SK-N-SH (cell line): ENCODE results near the gene HEBP2. TPM values are rescaled to one million over a fixed set of nuclear protein-coding genes. Genes with fewer than 3 reads are reported as not detected.
A peak's percentile ranks its signal among the peaks of the same experiment; 100 is the strongest.

Experiments used
- CTCF ChIA-PET: fragments of 300-600, 350-600 bp; formaldehyde crosslinking; extraction: SDS; loops from one replicate; lab custom pipeline; 2021; lab: Yijun Ruan, JAX
- POLR2A ChIA-PET: fragments of 350-600 bp; sonication (Branson Sonifier 250); formaldehyde crosslinking; extraction: SDS; loops from one replicate; lab custom pipeline; 2020; ENCODE audit warnings: antibody characterized with exemption, inconsistent platforms; lab: Yijun Ruan, JAX
- DNase-seq: peaks from one replicate; pipeline ENCODE4 v3.0.0; 2012
- H2AFZ ChIP-seq: fragments of 200-600 bp; sonication (generic); 2 replicates; pipeline ENCODE4 v1.8.1; 2016; ENCODE audit warnings: antibody characterized with exemption, mild to moderate bottlenecking, low read depth
- H3F3A ChIP-seq: fragments of 200-600 bp; sonication (generic); replicated peaks from 2 replicates; pipeline ENCODE3; 2016; ENCODE audit warnings: antibody characterized with exemption, mild to moderate bottlenecking; ENCODE audit not compliant: insufficient read depth
- H3K27ac ChIP-seq, 2 experiments: fragments of 200-500 bp in 1 of 2; fragments of 200-600 bp in 1 of 2; sonication (Bioruptor generic) in 1 of 2; sonication (generic), shearing (Covaris generic) in 1 of 2; 2 replicates each; pipeline versions ENCODE4 v1.5.1 to v1.6.1; 2014 to 2016; ENCODE audit warnings: low read depth in 2 of 2, inconsistent platforms in 1 of 2, low read length in 1 of 2, mild to moderate bottlenecking in 1 of 2, mixed read lengths in 1 of 2
- H3K27me3 ChIP-seq: fragments of 200-600 bp; sonication (generic), shearing (Covaris generic); 2 replicates; pipeline ENCODE4 v1.6.1; 2016; ENCODE audit warnings: mixed run types; ENCODE audit not compliant: insufficient read depth
- H3K36me3 ChIP-seq, 2 experiments: fragments of 200-500 bp in 1 of 2; fragments of 200-600 bp in 1 of 2; sonication (Bioruptor generic) in 1 of 2; sonication (generic) in 1 of 2; replicated peaks in 1 of 2; 2 replicates each; pipeline versions ENCODE3 to v1.5.1; 2014 to 2016; ENCODE audit warnings: low read length in 1 of 2, mild to moderate bottlenecking in 1 of 2; ENCODE audit not compliant: insufficient read depth in 2 of 2, control insufficient read depth in 1 of 2
- H3K4me1 ChIP-seq, 2 experiments: fragments of 200-500 bp in 1 of 2; fragments of 200-600 bp in 1 of 2; sonication (Bioruptor generic) in 1 of 2; sonication (generic), shearing (Covaris generic) in 1 of 2; 2 replicates each; pipeline versions ENCODE4 v1.5.1 to v1.6.1; 2014 to 2016; ENCODE audit warnings: low read depth in 1 of 2, low read length in 1 of 2, mixed run types in 1 of 2; ENCODE audit not compliant: insufficient read depth in 2 of 2, control insufficient read depth in 1 of 2
- H3K4me2 ChIP-seq: fragments of 200-600 bp; sonication (generic), shearing (Covaris generic); 2 replicates; pipeline ENCODE4 v1.6.1; 2017; ENCODE audit warnings: mixed run types
- H3K4me3 ChIP-seq, 2 experiments: fragments of 200-500 bp in 1 of 2; fragments of 200-600 bp in 1 of 2; sonication (Bioruptor generic) in 1 of 2; sonication (generic), shearing (Covaris generic) in 1 of 2; 2 replicates each; pipeline versions ENCODE4 v1.5.1 to v1.8.1; 2014 to 2016; ENCODE audit warnings: low read depth in 2 of 2, inconsistent platforms in 1 of 2, low read length in 1 of 2, mild to moderate bottlenecking in 1 of 2, mixed read lengths in 1 of 2, moderate library complexity in 1 of 2
- H3K79me2 ChIP-seq: fragments of 200-600 bp; sonication (generic); 2 replicates; pipeline ENCODE4 v1.8.1; 2017; ENCODE audit warnings: mild to moderate bottlenecking; ENCODE audit not compliant: insufficient read depth
- H3K9ac ChIP-seq: fragments of 200-600 bp; sonication (generic); 2 replicates; pipeline ENCODE4 v1.6.1; 2017; ENCODE audit warnings: mixed run types
- H3K9me2 ChIP-seq: fragments of 200-600 bp; sonication (generic); 2 replicates; pipeline ENCODE4 v1.6.1; 2017; ENCODE audit warnings: mixed run types
- H3K9me3 ChIP-seq: fragments of 200-600 bp; sonication (generic); 2 replicates; pipeline ENCODE4 v1.6.1; 2017; ENCODE audit warnings: mixed run types, mild to moderate bottlenecking, moderate library complexity
- H4K20me1 ChIP-seq: fragments of 200-600 bp; sonication (generic); 2 replicates; pipeline ENCODE4 v1.6.1; 2017; ENCODE audit warnings: mild to moderate bottlenecking, mixed run types; ENCODE audit not compliant: insufficient read depth
- CHD2 ChIP-seq: fragments of 150-350 bp; IDR thresholded peaks from 2 replicates; pipeline ENCODE4 v1.6.1; 2018; ENCODE audit warnings: low read length; ENCODE audit not compliant: partially characterized antibody
- CTCF ChIP-seq: fragments of 200-600 bp; sonication (generic); IDR thresholded peaks from 2 replicates; pipeline ENCODE4 v1.6.1; 2017; ENCODE audit warnings: antibody characterized with exemption, mild to moderate bottlenecking, moderate library complexity
- ELF1 ChIP-seq: IDR thresholded peaks from 2 replicates; pipeline ENCODE4 v1.4.0; 2012
- EP300 ChIP-seq, 2 experiments: IDR thresholded peaks; 2 replicates each; pipeline versions ENCODE4 v1.4.0 to v1.6.1; 2012; ENCODE audit warnings: borderline replicate concordance in 1 of 2, low read depth in 1 of 2, low read length in 1 of 2
- FOXM1 ChIP-seq: IDR thresholded peaks from 2 replicates; pipeline ENCODE4 v1.4.0; 2012; ENCODE audit warnings: low read depth, mild to moderate bottlenecking
- GABPA ChIP-seq: IDR thresholded peaks from 2 replicates; pipeline ENCODE4 v1.4.0; 2012; ENCODE audit warnings: low read depth, mild to moderate bottlenecking
- JUND ChIP-seq: IDR thresholded peaks from 2 replicates; pipeline ENCODE4 v1.4.0; 2012
- MAX ChIP-seq: IDR thresholded peaks from 2 replicates; pipeline ENCODE4 v1.4.0; 2012; ENCODE audit warnings: low read depth
- MEF2A ChIP-seq: IDR thresholded peaks from 2 replicates; pipeline ENCODE4 v1.4.0; 2012; ENCODE audit warnings: low read depth, borderline replicate concordance
- MXI1 ChIP-seq: IDR thresholded peaks from 2 replicates; pipeline ENCODE4 v1.6.1; 2012; ENCODE audit warnings: mild to moderate bottlenecking, low read depth, low read length, improper control_type of control experiment
- NRF1 ChIP-seq: IDR thresholded peaks from 2 replicates; pipeline ENCODE4 v1.6.1; 2012; ENCODE audit warnings: low read depth, mild to moderate bottlenecking, low read length
- RAD21 ChIP-seq: IDR thresholded peaks from 2 replicates; pipeline ENCODE4 v1.6.1; 2012; ENCODE audit warnings: mild to moderate bottlenecking, low read length
- RFX5 ChIP-seq: IDR thresholded peaks from 2 replicates; pipeline ENCODE4 v1.6.1; 2012; ENCODE audit warnings: mild to moderate bottlenecking, improper control_type of control experiment, low read length
- SIN3A ChIP-seq: IDR thresholded peaks from 2 replicates; pipeline ENCODE4 v1.6.1; 2012; ENCODE audit warnings: low read depth, mild to moderate bottlenecking, low read length, moderate library complexity, borderline replicate concordance
- TAF1 ChIP-seq: IDR thresholded peaks from 2 replicates; pipeline ENCODE4 v1.6.1; 2012; ENCODE audit warnings: low read depth, mild to moderate bottlenecking, low read length, moderate library complexity, borderline replicate concordance
- TCF12 ChIP-seq: IDR thresholded peaks from 2 replicates; pipeline ENCODE4 v1.4.0; 2012
- TEAD4 ChIP-seq: IDR thresholded peaks from 2 replicates; pipeline ENCODE4 v1.4.0; 2012; ENCODE audit warnings: mild to moderate bottlenecking, borderline replicate concordance; ENCODE audit not compliant: insufficient read depth
- USF1 ChIP-seq: IDR thresholded peaks from 2 replicates; pipeline ENCODE4 v1.4.0; 2012; ENCODE audit warnings: low read depth, borderline replicate concordance
- USF2 ChIP-seq: fragments of 150-350 bp; IDR thresholded peaks from 2 replicates; pipeline ENCODE4 v1.6.1; 2017; ENCODE audit warnings: antibody characterized with exemption, low read length, low read depth, borderline replicate concordance
- YY1 ChIP-seq: IDR thresholded peaks from 2 replicates; pipeline ENCODE4 v1.4.0; 2012; ENCODE audit warnings: low read depth, mild to moderate bottlenecking
- ZBTB33 ChIP-seq: IDR thresholded peaks from 2 replicates; pipeline ENCODE4 v1.4.0; 2012; ENCODE audit warnings: low read depth, borderline replicate concordance
- WGBS: methylation state at CpG from one replicate; pipeline ENCODE4 v1.1.6; 2017; ENCODE audit warnings: low lambda C conversion rate; 5-methylcytosine and 5-hydroxymethylcytosine counted together
- polyA plus RNA-seq, 3 experiments: library from polyadenylated mRNA; depleted of rRNA; stranded (reverse); fragments of >200 nt; gene quantifications; 2 replicates each; pipeline ENCODE4 v1.2.3, GENCODE V29; 2012

HEBP2 gene
- 4.8 and 7.6 TPM in 2 replicates for polyA plus RNA-seq (2012; rRNA removed)
- 5.1 and 5.7 TPM in 2 replicates for polyA plus RNA-seq (2012; cell fraction: cytosol; rRNA removed)
- polyA plus RNA-seq (2012; cell fraction: nucleus; rRNA removed): 3.9 and 6.0 TPM in 2 replicates

GRCh38 chr6:138403801-138404665, at the start of gene HEBP2:
Gene HEBP2, plus strand, starts transcription at chr6:138404223. Its CDS starts 273 bp downstream, at chr6:138404496.
- H3K4me2 ChIP-seq: peak within 1 kb of the TSS; percentile 89
- H3K27ac ChIP-seq: peak within 1 kb of the TSS in 1 of 2 experiments; percentile 30; a peak in 1 of 4 replicates
- H3K4me1 ChIP-seq: peaks cover 0 to 8% of the 10 kb centered on the region in 2 experiments; a peak in 1 of 4 replicates
- peak within 1 kb of the TSS; percentile 60; the same call in 1 of the 2 replicates for H3K9ac ChIP-seq
- ChIA-PET POLR2A (interaction anchor here (1.3 kb wide), 1 partner anchor 369 kb away, joined by 4 read pairs; the partner anchor contains the start of gene CCDC28A), CTCF (interaction anchor here (0.8 to 2.2 kb wide), 26 partner anchors 9 to 971 kb away, joined by 3 to 14 read pairs (median 4); no protein-coding TSS in a partner anchor)
- H3K79me2 ChIP-seq: no peaks in the 10 kb centered on the region
- no peaks in the 10 kb centered on the region for H4K20me1 ChIP-seq
- H3F3A ChIP-seq: peaks cover 5% of the 10 kb centered on the region
- peak; percentile 34 for TF ChIP-seq RAD21
- no peak for TF ChIP-seq TEAD4
- peak; percentile 52 for TF ChIP-seq CTCF
- TF ChIP-seq MXI1: peak; percentile 45; the same call in 1 of the 2 replicates
- TF ChIP-seq USF2: no peak
- no peak for TF ChIP-seq RFX5
- no peak for TF ChIP-seq NRF1
- peak; percentile 27; the same call in 1 of the 2 replicates for TF ChIP-seq ELF1
- peaks cover 2 to 8% of the 10 kb centered on the region in 2 experiments for H3K36me3 ChIP-seq
- no peaks in the 10 kb centered on the region for H3K27me3 ChIP-seq
- peak within 1 kb of the TSS; percentile 96 for H2AFZ ChIP-seq
- peak within 1 kb of the TSS; percentile 74 for H3K4me3 ChIP-seq
- DNase-seq: peak; percentile 96
- H3K9me3 ChIP-seq: no peaks in the 10 kb centered on the region
- WGBS: 6% methylated on average over 12 of the region's 92 CpGs
- H3K9me2 ChIP-seq: no peaks in the 10 kb centered on the region

- Histone ChIP-seq H3K27ac (no peak overlapping the region), H3K27me3 (no peaks in the 10 kb centered on the region), H4K20me1 (no peaks in the 10 kb centered on the region), H3K9me2 (no peaks in the 10 kb centered on the region), H3K79me2 (no peaks in the 10 kb centered on the region), H2AFZ (no peak overlapping the region), H3K9ac (no peak overlapping the region), H3K4me2 (no peak overlapping the region), H3F3A (no peaks in the 10 kb centered on the region), H3K4me1 (no peaks in the 10 kb centered on the region), H3K36me3 (no peaks in the 10 kb centered on the region), H3K4me3 (no peak overlapping the region), H3K9me3 (no peaks in the 10 kb centered on the region)
- POLR2A ChIA-PET: no interaction called here
- CTCF ChIA-PET: no interaction called here
- no peak for DNase-seq
- WGBS: 29% methylated on average over 1 of the region's 1 CpG
- TF ChIP-seq USF1 (no peak), MAX (no peak), NRF1 (no peak), CHD2 (no peak), ELF1 (no peak), SIN3A (no peak), JUND (no peak), ZBTB33 (no peak), GABPA (no peak), MEF2A (no peak), FOXM1 (no peak), TAF1 (no peak), TCF12 (no peak), MXI1 (no peak), EP300 (IDR thresholded peaks at IDR 0.05; ENCODE audit: borderline replicate concordance in 1 of 2, low read depth in 1 of 2, low read length in 1 of 2) (no peak), YY1 (no peak)
These were observed 46.1 kb upstream of the HEBP2 start for GRCh38 chr6:138357928-138358327.
